ENCODE data around the gene DYNLT2.
A peak's percentile ranks its signal among the peaks of the same experiment; 100 is the strongest.
"Not testable (repeated sequence)": the region's sequence is repeated elsewhere in the genome, so short reads cannot be mapped to it uniquely, and the experiment has no call there.

The DYNLT2 gene

DNA sequence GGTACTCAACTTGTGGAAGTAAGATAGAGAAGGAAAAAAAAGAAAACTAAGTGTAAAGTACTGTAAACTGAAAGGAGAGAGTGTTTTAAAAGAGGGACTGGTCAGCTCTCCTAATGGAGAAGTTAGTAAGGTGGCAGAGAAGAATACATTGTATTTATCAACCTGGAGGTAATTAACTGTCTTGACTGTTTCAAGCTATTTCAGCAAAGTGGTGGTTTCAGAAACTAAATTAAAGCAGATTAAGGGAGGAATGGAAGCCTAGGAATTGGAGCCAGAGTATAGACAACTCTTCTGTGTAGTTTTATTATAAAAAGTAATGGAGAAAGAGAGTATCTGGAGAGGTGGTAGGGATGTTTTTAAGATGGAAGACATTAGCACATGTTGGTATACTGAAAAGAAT is 24.4 kb downstream of the DYNLT2 start:
- DNase-seq: no peak

DNA sequence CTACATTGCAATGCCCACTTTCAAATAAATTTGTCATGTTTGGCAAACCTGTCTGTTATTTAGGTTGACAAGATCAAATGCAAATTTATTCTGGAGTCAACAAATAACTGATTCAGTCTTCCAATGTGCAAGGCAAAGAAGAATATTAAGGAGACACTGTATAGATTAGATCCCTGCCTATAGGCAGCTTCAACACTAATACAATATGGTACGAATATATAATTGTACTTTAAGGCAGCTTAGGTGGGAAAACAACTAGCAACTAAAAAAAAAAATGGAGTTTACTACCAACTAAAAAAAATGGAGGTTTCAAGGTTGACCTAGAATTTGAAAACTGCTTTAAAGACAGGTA is 25.3 kb downstream of the DYNLT2 start:
- DNase-seq: no peak

DNA sequence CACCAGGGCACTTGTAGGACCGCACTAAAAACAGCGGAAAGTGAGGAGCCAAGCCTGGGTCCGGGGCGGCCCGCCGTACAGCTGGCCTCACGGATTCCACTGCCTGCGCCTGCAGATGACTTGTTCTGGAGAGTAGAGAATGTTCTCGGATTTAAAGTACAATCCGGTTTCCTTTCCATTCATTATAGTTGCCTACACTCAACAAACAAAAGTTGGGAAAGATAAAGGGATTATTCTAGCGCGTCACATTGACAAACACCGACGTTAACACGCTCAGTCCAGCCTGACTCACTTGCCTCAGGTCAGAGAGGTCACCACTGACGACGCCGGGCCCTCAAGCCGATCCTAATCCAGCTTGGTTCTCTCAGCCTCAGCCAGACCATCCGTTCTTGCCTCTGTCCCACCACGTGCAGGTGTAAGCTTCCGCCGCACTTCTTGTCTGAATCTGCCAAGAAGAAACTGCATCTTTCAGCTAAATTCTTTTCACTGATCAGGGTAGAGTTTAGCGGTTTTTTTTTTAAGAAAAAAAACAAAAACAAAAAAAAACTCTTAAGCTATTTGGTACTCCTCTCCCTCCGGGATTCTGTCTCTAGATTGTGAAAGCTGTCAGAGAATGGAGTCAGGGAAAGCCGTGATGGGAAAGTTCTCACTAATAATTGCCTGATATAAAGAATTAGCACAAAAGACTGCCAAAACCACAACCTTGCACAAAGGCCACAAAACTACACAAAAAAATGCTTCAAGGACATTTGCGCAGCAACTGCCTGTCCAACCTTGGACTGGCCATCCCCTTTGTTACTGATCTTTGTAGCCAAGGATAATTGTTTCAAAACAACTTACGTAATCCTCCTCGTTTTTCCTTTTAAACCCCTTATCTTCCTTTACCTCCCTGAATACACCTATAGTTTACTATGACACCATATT is 26.0 kb downstream of the DYNLT2 start:
- DNase-seq: peak; percentile 18

DNA sequence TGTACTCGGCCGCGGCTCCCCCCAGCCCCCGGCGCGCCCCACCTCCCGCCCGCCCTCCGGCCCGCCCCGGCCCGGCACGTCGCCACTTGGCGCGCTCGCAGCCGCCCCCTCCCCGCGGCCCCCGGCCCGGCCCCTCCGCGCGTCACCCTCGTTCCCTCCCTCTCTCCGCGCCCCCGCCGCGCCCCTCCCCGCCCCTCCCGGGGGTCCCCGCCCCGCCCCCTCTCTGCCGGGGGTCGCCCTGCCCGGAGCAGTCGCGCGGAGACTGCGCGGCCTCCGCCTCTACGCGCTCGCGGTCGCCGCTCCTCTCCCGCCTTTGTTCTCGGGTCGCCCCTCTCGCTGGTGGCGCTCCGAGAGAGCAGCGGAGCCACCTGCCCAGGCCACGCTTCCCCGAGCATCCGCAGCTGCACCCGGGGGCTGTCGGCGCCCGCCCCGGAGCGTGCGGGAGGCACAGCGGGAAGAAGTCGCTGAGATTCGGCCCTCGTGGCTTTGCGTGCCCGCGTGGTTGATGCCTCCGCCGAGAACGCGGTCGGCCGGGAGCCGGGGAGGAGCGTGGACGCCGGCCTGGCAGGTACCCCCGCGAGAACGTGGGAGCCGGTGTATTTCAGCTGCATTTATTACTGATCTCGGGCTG is 26.8 kb downstream of the DYNLT2 start, which contains the start of gene PHF10:
Gene PHF10, minus strand, starts transcription at position 7 of the 631 bp plus-strand sequence. CDS start 569 bp downstream, outside the sequence.
- DNase-seq: peak; percentile 68

DNA sequence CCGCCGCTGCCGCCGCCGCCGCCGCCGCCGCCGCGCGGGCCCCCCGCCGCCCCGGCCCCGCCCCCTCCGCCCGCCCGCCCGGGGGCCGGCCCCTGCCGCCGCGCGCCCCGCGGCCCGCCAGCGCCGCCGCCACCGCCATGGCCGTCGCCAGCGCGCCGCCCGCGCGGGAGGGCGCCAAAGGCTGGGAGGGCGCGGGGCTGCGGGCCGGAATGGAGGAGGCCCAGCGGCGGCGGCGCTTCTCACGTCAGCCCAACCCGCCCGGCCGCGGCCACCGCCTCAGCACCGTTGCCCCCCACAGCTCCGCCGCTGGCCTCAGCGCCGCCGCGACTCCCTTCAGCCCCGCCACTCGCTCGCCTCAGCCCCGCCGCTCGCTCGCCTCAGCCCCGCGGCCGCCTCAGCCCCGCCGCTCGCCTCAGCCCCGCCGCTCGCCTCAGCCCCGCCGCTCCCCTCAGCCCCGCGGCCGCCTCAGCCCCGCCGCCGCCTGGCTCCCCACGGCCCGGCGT is 27.3 kb downstream of the DYNLT2 start:
- DNase-seq: peak; percentile 36

DNA sequence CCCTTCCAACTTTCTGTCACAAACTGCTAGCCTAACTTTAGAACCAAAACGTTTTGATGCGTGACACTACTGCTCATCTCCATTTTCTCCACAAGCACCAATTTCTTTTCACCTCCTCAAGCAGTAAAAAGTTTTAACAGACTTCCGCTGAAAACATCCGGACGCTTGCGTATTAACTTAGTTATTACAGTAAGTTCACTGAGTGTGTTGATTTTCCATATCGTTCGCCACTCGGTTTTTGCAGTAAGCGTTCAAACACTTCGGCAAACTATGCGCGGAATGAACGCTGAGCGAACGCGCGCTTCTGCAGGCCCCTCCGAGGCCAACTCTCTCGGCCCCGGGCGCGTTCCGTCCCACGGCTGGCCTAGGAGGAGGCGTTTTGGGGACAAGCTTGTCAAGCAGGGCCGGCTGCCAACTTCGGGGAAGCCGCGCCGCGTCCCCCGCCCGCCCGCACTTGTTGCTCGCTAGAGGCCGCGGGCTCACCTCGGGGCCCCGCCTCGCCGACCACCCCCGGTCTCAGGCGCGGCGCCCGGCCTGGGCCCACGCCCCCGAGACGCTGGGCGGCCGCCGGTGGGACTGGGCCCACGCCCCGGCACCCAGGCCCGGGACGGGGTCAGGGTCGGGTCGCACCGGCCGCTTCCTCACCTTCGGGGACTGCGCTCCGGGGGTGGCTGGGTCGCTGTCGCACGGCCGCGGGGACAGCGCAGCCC is 28.0 kb downstream of the DYNLT2 start:
- peak; percentile 63 for DNase-seq

DNA sequence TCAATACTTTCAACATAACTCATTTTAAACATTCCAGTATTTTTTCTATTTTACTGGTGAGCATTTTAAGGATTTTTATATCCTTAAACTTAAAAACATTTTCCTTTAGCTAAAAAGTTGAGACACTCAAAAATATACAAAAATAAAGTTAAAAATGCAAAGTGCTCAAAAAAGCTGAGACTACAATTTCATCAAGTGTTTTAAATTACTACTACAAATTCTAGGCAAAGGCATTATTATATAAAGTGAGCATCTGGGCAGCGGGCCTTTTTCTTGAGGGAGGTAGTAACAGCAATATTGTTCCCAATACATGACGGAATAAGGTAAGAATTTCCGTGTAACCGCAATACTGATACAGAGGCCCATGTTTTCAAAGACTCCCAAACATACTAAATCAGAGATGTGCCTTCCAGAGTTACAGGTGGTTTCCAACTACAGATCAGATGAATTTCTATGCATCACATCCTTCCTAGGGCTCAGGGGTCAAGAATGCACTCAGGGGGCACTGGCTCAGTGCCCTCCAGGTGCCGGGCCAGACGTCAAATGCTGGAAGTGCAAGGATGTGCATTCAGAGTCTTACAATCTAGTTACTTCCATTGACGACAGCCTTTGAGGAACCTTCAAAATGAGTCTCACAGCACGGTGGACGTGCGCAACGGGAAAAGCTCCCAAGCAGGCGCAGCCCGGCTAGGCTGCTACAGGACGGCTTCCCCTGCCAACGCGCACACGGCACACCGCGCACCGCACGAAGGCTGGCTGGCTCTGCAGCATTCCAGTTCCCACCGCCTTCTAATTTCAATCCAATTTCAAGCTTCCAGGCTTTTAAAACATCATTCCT is 28.8 kb downstream of the DYNLT2 start:
- DNase-seq: peak; percentile 35

DNA sequence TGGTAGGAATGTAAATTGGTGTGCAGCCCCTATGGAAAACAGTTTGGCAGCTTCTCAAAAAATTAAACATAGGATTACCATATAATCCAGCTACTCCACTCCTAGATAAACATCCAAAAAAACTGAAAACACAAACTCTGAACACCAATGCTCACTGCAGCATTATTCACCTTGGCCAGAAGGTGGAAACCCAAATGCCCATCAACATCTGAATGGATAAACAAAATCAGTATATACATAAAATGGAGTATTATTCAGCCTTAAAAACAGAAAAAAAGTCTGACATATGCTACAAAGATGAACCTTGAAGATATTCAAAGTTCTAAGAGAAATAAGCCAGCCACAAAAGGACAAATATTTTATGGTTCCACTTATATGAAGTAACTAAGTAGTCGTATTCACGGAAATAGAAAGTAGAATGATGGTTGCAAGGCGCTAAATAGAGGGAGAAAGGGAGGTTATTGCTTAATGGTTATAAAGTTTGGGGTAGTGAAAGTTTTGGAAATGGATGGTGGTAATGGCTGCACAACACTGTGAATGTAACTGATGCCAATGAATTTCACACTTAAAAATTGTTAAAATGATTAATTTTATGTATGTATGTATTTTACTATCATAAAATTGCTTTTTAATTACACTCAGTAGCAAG is 31.0 kb downstream of the DYNLT2 start:
- no peak for DNase-seq

DNA sequence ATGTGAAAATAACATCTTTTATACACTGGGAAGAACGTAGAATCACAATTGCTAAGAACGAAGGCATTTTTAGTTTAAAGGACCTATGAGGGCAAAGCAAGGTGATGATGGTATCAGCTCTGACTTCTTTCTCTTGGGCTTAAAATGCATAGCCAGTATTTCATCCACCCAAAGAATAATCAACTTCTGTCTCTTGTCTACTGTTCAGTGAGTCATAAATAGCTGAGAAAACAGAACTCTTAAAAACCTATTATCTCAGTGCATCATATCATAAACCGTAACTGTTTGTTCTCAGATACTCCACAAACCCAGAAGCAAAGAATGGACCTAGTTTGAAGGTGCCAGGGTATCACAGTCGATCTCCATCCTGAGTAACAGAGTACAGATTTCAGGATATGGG is 32.3 kb downstream of the DYNLT2 start:
- DNase-seq: no peak

DNA sequence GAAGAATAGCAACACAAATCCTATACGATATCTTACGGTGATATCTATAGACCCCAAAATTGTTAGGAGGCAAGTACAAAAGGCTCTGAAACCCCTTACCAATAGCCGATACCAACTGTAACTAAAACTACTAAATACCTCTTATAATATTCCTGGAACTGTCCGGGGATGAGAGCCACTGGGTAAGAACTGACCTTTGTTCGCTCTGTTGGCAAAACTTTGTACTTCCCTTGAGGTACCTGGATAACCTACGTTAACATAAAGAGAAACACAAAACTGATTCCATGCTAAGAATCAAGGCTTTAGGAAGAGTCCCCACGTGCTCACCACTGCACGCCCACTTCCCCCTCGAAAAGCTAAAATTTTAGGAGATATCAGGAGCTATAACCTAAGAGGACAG is 36.8 kb downstream of the DYNLT2 start:
- no peak for DNase-seq

DNA sequence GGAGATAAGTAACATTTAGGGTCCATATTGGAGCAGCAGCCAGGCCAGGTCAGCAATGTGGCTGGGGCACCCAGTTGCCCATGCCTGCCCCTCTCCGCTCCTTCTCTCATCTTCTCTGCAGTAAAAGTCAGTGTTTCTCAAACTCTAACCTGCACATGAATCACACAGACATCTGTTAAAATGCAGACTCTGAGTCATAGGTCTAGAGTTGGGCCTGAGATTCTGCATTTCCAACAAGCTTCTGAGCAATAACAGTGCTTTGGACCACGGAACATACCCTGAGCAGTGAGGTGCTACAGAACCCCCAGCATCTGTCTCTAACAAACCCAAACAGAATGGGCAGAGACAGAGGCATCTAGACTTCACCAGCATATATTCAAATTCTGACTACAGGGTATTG is 37.2 kb downstream of the DYNLT2 start:
- no peak for DNase-seq

DNA sequence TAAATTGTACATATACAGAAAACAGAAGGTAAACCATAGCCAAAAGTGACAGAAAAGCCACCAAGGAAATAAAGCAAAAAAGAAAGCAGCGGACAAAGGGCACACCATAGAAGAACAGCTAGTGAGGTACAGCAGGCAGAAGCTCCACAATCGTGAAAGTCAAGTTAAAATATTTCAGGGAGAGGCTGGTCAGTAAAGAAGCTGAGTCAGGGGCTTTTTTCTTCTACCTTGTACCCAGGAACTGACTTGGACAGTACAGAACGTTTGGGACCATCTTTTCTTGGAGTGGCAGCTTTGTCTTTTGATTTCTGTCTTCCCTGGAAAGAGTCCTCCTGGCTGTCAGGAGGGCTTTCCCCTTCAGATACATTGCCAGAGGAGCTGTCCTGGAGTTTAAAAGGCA is 41.4 kb downstream of the DYNLT2 start:
- no peak for DNase-seq

DNA sequence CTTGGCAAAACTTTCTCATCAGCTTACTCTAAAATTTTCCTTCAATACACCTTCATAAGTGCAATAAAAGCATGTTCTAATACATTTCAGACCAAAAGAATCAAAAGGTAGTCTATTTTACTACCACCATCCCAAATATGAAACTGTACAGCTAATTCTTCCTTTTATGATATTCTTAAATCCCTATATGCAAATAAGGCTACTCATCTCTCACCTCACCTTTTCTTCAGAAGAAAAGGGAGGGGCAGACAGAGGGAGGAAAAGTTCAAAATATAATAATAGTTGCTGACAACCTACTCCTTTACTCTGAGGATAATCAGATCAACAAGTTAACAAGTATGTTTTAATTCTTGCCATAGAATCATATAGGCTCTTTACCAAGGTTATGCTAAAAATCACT is 42.1 kb downstream of the DYNLT2 start:
- no peak for DNase-seq

DNA sequence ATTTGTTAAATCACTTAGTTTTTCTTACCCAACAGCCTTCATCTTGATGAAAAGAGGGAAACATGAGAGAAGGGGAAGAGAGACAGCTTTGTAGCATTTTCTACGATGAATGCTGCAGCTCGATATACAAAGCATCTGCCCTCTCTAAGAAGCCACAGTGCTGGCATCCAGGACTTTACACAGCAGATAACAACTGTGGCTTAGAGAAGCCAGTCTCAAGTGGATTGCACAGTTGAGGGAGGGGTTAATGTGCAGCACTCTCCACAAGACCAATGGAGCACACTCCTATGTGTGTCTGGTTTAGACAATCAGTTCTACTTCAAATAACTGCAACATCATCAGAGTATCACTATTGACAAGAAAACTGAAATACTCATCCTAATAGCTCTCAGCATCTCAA is 43.6 kb downstream of the DYNLT2 start:
- no peak for DNase-seq

DNA sequence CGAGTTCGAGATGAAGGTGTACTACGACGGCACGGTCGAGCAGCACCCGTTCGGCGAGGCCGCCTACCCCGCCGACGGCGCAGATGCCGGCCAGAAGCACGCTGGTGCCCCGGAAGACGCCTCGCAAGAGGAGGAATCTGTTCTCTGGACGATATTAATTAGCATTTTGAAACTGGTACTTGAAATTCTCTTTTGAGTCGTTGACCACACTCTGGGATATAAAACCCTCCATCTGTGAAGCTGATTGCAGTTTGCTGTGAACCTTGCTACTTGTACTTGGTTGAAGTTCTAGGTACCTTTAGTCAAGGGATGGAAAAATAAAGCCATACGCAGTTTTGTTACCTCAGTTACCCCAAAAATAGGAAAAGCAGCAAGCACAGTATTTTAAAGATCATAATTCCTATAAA is 48.5 kb downstream of the DYNLT2 start:
- DNase-seq: no peak

DNA sequence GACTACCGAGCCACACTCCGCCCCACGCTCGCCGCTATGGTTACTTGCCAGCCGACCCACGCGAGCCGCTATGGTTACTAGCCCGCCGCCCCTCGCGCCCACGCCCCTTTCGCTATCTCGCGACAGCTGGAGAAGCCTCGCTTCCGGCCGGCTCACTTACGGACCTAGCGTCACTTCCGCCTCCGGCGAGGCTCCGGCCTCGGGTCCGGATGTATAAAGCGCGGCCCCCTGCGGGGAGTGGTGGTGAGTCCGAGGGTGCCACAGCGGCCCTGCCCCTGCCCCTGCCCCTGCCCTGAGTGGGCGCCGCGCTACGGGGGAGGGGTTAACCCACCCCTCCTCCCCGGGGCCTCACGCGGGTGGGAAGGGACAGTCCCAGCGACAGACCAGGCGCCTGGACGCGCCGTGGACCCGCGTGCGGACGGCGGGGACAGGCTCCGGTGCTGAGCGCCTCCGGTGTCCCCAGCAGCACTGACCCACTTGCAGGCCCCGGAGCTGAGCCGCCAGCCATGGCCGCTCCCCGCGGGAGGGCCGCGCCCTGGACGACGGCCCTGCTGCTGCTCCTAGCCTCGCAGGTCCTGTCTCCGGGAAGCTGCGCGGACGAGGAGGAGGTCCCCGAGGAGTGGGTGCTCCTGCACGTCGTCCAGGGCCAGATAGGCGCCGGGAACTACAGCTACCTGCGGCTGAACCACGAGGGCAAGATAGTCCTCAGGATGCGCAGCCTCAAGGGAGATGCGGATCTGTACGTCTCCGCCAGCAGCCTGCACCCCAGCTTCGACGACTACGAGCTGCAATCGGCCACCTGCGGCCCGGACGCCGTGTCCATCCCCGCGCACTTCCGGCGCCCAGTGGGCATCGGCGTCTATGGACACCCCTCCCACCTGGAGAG is 49.2 kb downstream of the DYNLT2 start, which contains the start of the genes C6orf120 and WDR27:
Gene C6orf120, plus strand, starts transcription at position 173 of the 886 bp plus-strand sequence. Its CDS starts 334 bp downstream, at position 507.
Gene WDR27, minus strand, starts transcription at position 76 of the 886 bp plus-strand sequence. CDS start 13,024 bp downstream, outside the sequence.
- peak; percentile 99 for DNase-seq

DNA sequence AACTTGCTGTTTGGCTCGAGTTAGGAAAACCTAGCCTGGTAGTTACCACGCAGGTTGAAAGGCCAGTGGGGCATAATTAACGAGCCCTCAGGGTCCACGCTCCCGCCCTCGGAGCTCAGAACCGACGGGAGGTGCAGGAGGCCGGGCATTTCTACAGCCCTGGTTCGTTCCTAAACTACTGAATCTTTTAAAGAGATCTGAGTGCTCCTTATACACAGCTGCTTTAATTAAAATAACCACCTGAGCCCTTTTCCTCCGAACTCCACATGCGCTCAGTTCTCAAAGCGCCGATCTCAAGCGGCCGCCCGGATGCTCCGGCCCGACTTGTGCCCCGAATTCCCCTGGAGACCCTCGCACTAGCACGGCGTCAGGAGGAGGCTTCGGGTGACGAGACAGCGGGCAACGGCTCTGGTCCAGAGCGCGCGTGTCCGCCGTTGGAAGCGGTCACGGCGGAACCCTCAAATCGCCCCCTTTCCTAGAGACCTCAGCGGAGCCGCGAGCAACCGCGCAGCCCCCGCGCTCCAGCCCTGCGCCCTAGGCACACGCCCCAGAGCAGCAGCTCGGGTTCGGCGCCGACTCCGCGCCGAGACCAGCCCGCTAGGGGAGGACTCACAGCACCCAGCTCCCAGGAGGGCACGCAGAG is 49.9 kb downstream of the DYNLT2 start:
- DNase-seq: peak; percentile 16

DNA sequence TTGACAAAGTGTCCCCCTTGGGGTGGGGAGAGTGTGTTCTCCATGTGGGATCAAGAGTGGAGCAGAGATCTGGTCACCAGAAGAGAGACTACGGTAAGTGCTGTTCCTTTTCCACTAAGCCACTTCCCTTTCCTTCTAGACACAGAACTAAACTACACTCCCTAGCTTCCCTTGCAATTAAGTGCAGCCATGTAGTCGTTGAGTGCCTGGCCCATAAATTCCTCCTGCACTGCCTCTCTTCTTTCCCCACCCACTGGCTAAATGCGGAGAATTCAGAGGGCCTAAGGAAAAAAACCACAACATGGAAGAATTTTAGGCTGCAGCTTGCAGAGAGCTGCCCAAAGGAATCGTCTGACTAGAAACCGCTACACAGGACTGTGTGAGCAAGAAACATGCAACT is 51.1 kb downstream of the DYNLT2 start:
- DNase-seq: no peak

DNA sequence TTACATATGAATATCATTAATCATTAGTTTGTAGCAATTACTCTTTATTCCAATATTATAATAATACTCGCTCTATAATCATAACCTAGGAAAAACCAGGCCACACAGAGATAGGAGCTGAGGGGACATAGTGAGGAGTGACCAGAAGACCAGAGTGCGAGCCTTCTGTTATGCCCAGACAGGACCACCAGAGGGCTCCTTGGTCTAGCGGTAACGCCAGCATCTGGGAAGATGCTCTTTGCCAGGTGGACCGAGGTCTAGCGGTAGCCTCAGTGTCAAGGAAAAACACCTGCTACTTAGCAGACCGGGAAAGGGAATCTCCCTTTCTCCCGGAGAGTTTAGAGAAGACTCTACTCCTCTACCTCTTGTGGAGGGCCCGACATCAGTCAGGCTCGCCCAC is 54.3 kb downstream of the DYNLT2 start:
- DNase-seq: not testable (repeated sequence)

DNA sequence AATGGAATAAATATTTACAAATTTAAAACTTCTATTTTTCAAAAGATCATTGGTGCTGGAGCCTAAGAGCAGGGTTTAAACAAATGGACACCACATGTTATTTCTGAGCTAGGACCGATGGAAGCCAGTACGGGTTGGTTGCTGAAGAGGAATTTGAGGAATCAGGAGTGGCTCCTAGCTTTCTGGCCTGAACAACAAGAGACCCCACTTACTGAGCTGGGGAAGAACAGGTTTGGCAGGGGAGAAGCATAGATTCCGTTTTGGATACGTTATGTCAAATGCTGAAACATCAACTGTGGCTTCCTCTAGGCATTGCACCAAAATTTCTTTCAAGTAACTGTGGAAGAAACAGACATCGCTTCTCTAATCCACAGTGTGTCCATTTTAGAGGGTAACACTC is 56.2 kb downstream of the DYNLT2 start:
- DNase-seq: no peak

All from stimulated activated CD4-positive, alpha-beta T cell treated with anti-CD3 and anti-CD28 coated beads, Interleukin-4, amount 100 ng/mL, for 24 hours (primary cell).